ENCODE measurements around the gene PRRG4. TPM values are rescaled to one million over a fixed set of nuclear protein-coding genes. Genes with fewer than 3 reads are reported as not detected.
"Not testable (repeated sequence)": the region's sequence is repeated elsewhere in the genome, so short reads cannot be mapped to it uniquely, and the experiment has no call there.

Gene PRRG4
- total RNA-seq, 2 experiments from 2014 or later = 0.67 to 0.76 TPM

DNA sequence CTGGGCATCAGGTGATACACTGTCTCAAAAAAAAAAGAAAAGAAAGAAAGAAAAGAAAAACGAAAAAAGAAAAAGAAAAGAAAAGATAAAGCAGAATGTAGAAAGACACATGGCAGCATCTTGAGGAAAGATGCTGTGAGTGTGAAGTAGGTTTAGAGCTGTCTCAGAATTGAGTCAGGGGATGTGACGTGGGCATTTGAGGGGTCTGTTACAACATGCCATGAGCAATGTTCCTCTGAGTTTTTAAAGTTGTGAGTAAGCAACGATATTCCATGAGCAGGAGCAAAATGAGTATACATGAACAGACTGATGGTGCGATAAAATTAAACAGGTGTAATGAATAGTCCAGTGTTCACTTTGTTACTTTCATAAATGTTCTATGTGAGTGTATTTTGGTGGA lies 51.6 kb downstream of the PRRG4 start:
- ChIA-PET POLR2A (no interaction called here), CTCF (interaction anchor here (0.6 kb wide), 1 partner anchor 11 kb away, joined by 3 read pairs; no protein-coding TSS in a partner anchor)

- CTCF ChIA-PET = interaction anchor here (1.0 kb wide), 1 partner anchor 39 kb away, joined by 3 read pairs; no protein-coding TSS in a partner anchor
- POLR2A ChIA-PET = no interaction called here
Observed at GRCh38 chr11:32883421-32883820, 53.7 kb downstream of the PRRG4 start.

DNA sequence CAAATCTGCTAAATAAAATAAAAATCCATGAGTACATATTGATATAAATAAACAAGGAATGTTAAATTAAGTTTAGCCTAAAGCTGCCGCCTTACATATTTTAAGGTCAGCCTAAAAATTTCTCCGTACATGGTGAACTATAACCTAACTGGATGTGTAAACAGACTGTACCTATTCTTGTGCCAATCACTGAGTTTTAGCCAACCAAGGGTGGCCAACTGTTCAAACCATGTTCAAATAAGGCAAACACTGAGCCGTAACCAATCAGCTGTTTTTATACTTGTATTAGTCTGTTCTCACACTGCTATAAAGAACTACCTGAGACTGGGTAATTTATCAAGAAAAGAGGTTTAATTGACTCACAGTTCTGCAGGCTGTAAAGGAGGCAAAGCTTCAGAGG lies 54.3 kb downstream of the PRRG4 start:
- CTCF ChIA-PET = interaction anchor here (0.5 kb wide), 1 partner anchor 407 kb away, joined by 3 read pairs; no protein-coding TSS in a partner anchor

DNA sequence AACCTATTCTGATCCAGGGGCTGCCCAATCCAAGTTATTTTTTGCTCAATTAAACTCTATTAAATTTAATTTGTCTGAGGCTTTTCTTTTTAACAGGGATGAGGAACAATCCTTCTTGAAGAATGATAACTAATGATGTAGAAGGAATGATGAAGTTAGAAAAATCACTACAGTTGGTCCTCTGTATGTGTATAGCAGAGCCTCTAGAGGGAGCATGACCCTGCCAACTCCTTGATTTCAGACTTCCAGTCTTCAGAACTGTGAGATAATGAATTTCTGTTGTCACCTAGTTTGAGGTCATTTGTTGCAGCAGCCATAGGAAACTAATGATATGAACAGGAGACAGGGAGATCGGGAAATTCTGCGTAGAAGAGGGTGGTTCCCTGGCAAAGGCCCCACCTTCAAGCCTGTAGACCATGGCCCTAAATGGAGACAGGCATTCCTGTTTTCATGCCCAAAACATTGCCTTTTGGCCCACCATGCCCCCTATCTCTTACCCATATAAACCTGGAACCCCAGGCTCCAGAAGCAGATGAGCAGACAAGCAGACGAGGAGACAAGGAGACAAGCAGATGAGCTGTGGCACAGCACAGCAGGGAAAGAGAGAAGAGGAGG lies 55.1 kb downstream of the PRRG4 start:
- ChIA-PET POLR2A (no interaction called here), CTCF (no interaction called here)

More for the DNA sequence above, 54.3 kb downstream of the PRRG4 start:
- POLR2A ChIA-PET = no interaction called here

- ChIA-PET CTCF (no interaction called here), POLR2A (no interaction called here)
Observed at GRCh38 chr11:32885556-32885955, 55.8 kb downstream of the PRRG4 start.

- CTCF ChIA-PET = no interaction called here
- POLR2A ChIA-PET = no interaction called here
Observed at GRCh38 chr11:32886180-32886579, 56.5 kb downstream of the PRRG4 start.

DNA sequence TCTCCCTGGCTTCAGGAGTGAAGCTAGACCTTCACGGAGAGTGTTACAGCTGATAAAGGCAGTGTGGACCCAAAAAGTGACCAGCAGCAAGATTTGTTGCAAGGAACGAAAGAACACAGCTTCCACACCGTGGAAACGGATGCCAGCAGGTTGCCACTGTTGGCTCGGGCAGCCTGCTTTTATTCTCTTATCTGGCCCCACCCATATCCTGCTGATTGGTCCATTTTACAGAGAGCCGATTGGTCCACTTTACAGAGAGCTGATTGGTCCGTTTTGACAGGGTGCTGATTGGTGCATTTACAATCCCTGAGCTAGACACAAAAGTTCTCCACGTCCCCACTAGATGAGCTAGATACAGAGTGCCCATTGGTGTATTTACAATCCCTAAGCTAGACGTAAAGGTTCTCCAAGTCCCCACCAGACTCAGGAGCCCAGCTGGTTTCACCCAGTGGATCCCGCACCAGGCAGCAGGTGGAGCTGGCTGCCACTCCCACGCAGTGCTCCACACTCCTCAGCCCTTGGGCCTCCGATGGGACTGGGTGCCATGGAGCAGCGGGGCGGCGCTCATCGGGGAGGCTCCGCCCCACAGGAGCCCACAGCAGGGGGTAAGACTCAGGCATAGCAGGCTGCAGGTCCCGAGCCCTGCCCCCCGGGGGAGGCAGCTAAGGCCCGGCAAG lies 58.1 kb downstream of the PRRG4 start:
- CTCF ChIA-PET, POLR2A ChIA-PET: not testable (repeated sequence)

DNA sequence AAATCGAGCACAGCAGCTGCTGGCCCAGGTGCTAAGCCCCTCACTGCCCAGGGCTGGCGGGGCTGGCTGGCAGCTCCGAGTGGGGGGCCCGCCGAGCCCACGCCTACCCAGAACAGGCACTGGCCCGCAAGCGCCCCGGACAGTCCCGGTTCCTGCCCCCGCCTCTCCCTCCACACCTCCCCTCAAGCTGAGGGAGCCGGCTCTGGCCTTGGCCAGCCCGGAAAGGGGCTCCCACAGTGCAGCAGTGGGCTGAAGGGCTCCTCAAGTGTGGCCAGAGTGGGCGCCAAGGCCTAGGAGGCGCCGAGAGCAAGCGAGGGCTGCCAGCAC lies 58.6 kb downstream of the PRRG4 start:
- CTCF ChIA-PET = not testable (repeated sequence)

DNA sequence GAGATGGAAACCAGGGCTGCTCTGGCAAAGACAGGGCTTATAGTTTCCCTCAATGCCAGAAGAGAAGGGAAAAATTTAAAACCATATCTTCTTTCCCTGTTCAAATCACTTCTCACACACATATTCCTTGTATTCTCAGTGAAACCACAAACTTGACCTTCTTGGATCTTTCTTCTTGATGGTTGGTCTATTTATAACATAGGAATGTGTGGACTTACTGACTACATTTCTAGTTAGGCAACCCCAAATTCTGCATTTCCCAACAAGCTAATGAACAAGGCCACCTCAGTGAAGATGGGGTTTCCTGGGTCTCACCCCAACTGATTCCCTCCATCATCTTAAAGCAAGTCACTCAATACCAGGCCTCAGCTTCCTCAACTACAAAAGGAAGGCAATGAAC lies 59.1 kb downstream of the PRRG4 start:
- CTCF ChIA-PET = interaction anchor here (0.7 kb wide), 1 partner anchor 1258 kb away, joined by 3 read pairs; no protein-coding TSS in a partner anchor

More for the DNA sequence above, 58.6 kb downstream of the PRRG4 start:
- POLR2A ChIA-PET = not testable (repeated sequence)

DNA sequence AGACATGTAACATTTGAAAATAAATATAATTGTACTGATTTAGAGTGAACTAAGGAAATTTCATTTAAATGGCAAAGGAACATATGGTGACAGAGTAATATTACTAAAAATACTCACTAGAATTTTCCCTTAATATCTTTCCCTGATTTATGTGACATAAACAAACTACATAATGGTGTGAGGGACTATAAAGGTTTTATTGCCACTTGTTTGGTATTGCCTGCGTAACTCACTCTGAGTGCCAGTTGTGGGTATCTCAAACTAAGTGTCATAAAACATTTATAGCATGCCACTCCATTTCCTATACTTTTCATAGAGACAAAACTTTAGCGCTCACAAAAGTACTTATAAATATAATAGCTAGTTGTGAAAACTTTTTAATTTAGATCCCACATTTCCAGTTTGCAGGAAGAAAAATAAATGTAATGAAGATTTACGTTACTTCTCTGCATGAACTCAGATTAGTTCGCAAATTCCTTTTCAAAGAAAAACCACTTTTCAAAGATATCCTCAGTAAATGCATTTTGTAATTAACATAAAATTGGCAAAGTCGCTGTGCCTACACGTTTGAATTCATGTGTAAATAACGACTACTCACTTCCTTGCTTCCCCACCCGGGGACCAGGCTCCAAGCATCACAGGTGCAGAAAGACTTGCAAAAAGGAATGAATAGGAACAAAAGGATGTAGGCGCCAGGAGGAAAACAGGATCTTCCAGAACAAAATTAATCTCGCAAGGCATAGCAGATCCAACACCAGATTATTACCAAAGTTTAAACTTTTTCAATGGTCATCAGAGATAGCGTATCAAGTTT lies 61.3 kb downstream of the PRRG4 start:
- CTCF ChIA-PET = no interaction called here
- POLR2A ChIA-PET = no interaction called here

More for the DNA sequence above, 59.1 kb downstream of the PRRG4 start:
- POLR2A ChIA-PET = no interaction called here

DNA sequence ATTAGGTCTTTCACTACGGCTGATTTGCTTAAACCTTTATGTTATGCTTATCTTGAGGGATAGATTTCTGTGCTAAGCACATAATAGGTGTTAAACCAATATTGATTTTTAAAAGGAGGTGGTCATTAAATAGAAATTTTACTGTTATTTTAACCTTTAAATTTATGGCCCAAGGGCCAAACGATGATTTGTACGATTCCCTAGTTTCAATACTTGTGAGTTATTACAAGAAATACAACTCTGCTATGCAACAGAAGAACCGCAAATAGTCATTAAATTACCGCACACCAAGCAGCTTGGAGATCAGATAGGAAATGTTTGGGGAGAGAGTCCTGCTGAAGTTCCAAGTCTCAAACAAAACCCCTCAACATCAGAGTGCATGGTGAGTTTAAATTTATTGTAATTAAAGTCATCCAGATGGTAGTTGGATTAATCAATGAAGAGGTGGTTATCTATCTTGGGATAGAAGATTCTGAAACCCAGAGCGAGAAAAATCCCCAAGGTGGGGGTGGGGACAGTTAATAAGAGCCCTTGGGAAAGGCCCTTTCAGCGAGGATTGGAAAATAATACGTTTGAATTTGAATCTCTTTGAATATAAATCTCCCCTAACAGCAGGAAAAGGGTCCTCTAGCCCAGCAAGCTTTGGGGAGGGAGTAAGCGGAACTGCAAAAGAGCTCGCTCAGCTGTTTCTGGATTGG lies 62.1 kb downstream of the PRRG4 start:
- CTCF ChIA-PET = interaction anchor here (0.6 to 0.8 kb wide), 3 partner anchors 11 to 133 kb away, joined by 3 to 4 read pairs (median 3); no protein-coding TSS in a partner anchor
- POLR2A ChIA-PET = interaction anchor here (0.5 to 2.7 kb wide), 4 partner anchors 85 to 360 kb away, joined by 3 to 12 read pairs (median 6); partner anchors contain the start of gene TCP11L1

- POLR2A ChIA-PET = interaction anchor here (0.5 to 2.7 kb wide), 4 partner anchors 86 to 360 kb away, joined by 3 to 12 read pairs (median 6); partner anchors contain the start of gene TCP11L1
- CTCF ChIA-PET = interaction anchor here (0.6 to 0.8 kb wide), 3 partner anchors 11 to 134 kb away, joined by 3 to 4 read pairs (median 3); no protein-coding TSS in a partner anchor
Observed at GRCh38 chr11:32892355-32893092, 62.8 kb downstream of the PRRG4 start, which contains the start of gene QSER1. TSS of gene QSER1 (plus strand) at chr11:32892811. CDS start at chr11:32893126, 315 bp downstream.

- CTCF ChIA-PET = no interaction called here
- POLR2A ChIA-PET = interaction anchor here (2.7 kb wide), 1 partner anchor 146 kb away, joined by 12 read pairs; the partner anchor contains the start of gene TCP11L1
Observed at GRCh38 chr11:32893093-32893342, 63.3 kb downstream of the PRRG4 start.

DNA sequence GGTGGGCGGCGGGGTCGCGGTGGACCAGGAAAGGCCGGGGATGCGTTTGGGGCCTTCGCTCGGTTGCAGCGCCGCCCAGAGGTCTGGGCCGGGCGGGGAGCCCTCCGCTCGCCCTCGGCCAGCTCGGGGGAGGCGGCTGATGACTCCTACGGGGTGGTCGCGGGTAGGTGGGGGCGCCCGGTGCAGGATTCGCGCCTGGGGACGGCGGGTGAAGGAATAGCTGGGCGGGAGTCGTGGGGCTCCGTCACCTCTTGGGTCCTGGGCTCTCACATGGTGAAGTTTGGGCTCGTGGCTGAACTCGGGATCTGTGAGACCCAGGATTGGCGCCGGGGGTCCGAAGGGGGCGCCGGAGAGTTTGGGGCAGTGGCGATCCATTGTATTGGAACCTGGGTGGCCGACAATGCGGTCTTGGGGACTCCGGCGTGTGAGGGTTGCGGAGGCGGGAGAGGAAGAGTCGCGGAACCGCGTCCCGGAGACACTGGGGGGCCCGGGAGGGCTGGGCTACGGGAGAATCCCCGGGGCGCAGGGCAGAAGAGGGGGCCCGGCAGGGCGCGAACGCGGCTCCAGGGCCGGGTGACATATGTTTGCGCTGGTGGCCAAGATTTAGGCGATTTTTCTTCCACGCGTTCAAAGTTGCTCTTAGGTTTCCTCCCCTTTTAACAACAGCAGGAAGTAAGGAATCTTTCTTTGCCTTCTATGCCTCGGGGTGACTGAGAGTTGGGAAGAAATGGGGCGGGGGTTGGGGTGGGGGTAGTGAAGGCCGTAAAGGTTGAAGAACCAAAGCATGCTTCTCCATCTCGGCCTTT lies 63.8 kb downstream of the PRRG4 start:
- CTCF ChIA-PET = no interaction called here
- POLR2A ChIA-PET = interaction anchor here (0.8 to 2.7 kb wide), 2 partner anchors 146 to 268 kb away, joined by 5 to 12 read pairs; partner anchors contain the start of gene TCP11L1

- CTCF ChIA-PET = no interaction called here
- POLR2A ChIA-PET = interaction anchor here (0.8 to 2.7 kb wide), 2 partner anchors 145 to 268 kb away, joined by 5 to 12 read pairs; partner anchors contain the start of gene TCP11L1
Observed at GRCh38 chr11:32894149-32894827, 64.6 kb downstream of the PRRG4 start.

GRCh38 chr11:32894921-32895320 lies 65.2 kb downstream of the PRRG4 start:
- POLR2A ChIA-PET = no interaction called here
- CTCF ChIA-PET = no interaction called here

- ChIA-PET CTCF (no interaction called here), POLR2A (no interaction called here)
Observed at GRCh38 chr11:32895471-32895870, 65.7 kb downstream of the PRRG4 start.

- ChIA-PET CTCF (no interaction called here), POLR2A (no interaction called here)
Observed at GRCh38 chr11:32897103-32897502, 67.4 kb downstream of the PRRG4 start.

All from activated CD8-positive, alpha-beta memory T cell treated with anti-CD3 and anti-CD28 coated beads for 36 hours (primary cell).